ENCODE data around the gene SLCO4A1.
"Not testable (repeated sequence)": the region's sequence is repeated elsewhere in the genome, so short reads cannot be mapped to it uniquely, and the experiment has no call there.

Gene SLCO4A1

DNA sequence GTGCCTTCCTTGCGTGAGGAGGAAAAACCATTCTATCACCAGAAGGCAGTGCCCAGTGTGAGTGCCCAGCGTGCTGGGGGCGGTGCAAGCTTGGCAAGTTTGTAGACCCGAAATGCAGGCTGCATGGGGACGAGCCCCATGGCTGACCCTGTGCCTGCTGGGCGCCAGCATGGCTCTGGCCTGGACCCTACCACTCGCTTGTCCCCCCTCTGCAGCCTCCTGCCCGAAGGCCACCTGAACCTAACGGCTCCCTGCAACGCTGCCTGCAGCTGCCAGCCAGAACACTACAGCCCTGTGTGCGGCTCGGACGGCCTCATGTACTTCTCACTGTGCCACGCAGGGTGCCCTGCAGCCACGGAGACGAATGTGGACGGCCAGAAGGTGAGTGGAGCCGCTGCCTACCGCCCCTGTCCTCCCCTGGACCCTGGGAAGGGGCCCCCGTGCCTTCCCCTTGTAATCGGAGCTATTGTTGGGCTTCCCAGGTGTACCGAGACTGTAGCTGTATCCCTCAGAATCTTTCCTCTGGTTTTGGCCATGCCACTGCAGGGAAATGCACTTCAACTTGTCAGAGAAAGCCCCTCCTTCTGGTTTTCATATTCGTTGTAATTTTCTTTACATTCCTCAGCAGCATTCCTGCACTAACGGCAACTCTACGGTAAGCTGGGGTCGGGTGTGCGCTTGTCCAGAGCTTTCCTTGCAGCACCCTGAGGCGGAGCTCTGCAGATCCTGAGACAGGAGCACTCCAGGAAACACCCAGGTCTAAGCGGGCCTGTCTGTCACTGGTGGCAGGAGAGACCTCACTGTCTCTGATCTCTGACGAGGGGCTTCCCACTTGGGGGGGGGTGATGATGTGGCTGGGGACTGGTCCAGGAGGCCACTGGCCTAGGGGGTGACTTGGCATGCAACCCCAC lies 25.5 kb downstream of the SLCO4A1 start:
- no peak for DNase-seq

DNA sequence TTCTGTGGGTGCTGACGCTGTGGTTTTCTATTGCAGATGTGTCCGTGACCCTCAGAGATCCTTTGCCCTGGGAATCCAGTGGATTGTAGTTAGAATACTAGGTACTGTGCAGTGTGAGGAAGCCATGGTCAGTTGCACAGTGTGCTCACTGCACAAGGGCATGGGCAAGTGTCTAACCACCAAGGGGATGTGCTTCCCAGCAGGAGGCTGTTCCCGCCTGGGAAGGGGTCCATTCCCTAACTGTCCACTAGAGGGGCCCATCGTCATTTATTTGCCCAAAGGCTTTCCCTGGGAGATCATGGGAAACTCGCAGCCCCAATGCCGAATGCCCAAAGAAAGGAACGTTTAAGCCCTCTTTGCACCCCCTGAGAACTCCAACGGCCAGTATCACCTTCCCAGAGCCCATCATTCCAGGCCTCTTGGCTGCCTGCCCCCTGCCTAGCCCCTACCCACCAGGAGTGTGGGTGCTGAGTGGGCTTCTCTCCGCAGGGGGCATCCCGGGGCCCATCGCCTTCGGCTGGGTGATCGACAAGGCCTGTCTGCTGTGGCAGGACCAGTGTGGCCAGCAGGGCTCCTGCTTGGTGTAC lies 26.2 kb downstream of the SLCO4A1 start:
- DNase-seq: peak; percentile 51

DNA sequence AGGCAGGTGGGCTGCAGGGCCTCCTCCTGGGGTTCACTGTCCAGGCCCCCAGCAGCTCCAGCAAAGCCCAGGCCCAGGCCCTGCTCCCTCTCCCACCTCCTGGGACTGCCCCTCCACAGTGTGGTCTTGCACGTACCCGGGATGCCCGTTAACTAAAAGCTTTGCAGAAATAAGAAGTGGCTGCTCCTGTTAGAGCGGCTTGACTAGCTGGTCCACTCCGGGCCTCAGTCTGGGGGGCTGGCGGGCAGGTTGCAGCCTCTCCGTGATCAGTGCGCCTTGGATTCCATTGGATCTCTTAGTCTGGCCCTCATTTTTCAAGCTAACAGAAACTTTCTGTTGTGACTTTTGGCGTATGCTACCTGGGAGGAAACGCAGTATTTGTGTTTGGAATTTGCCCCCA lies 26.9 kb downstream of the SLCO4A1 start:
- DNase-seq: no peak

DNA sequence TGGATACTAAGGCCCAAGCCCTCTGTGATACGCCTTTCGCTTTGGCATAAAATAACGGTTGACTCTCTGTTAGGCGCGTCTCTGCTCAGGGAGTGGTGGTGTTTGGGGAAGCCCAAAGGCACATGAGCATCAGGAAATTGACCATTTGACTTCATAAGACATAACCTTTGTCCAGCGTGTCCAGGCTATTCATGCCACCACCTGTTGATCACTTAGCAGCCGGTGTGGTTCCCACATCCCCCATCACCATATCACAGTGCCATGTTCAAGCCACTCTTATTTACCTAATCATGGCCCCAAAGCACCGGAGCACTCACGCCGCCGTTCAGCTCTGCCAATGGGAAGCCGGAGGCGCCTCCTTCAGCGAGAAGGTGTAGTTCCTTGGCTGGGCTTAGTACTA lies 27.9 kb downstream of the SLCO4A1 start:
- no peak for DNase-seq

DNA sequence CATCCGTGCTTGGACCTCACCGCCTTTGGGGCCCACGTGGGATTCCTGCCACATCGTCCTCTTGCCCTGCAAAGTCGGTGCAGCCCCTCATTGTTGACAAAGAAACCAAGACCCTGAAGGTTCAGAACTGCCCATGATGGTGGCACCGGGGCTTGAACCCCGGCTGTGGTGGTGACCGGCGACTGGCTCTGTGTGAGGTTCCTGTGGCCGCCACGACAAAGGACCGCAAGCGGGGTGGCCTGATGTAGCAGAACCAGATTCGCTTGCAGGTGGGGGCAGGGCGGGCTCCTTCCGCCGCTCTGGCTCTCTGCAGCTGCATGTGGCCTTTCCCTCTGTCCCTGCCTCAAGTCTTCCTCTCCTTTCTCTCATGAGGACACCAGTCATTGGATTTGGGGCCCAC lies 28.7 kb downstream of the SLCO4A1 start:
- no peak for DNase-seq

DNA sequence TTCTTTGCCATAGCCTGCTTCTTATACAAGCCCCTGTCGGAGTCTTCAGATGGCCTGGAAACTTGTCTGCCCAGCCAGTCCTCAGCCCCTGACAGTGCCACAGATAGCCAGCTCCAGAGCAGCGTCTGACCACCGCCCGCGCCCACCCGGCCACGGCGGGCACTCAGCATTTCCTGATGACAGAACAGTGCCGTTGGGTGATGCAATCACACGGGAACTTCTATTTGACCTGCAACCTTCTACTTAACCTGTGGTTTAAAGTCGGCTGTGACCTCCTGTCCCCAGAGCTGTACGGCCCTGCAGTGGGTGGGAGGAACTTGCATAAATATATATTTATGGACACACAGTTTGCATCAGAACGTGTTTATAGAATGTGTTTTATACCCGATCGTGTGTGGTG lies 29.5 kb downstream of the SLCO4A1 start:
- DNase-seq: no peak

DNA sequence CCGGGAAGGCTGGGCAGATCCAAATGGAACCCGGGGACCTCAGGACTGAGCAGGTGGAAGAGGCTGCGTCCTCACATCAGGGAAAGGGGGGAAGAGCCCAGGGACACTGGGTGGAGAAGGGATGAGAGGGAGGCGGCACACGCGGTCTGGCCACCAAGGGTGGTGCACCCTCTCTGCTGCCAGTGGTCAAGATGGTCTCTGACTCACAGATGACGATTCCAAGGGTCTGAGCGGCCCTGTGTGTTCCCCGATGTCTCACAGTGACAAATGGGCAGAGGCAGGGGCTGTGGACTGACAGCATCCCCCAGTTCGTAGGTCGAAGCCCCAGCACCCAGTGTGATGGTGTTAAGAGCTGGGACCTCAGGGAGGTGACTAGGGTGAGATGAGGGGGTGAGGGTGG lies 32.1 kb downstream of the SLCO4A1 start:
- DNase-seq: no peak

DNA sequence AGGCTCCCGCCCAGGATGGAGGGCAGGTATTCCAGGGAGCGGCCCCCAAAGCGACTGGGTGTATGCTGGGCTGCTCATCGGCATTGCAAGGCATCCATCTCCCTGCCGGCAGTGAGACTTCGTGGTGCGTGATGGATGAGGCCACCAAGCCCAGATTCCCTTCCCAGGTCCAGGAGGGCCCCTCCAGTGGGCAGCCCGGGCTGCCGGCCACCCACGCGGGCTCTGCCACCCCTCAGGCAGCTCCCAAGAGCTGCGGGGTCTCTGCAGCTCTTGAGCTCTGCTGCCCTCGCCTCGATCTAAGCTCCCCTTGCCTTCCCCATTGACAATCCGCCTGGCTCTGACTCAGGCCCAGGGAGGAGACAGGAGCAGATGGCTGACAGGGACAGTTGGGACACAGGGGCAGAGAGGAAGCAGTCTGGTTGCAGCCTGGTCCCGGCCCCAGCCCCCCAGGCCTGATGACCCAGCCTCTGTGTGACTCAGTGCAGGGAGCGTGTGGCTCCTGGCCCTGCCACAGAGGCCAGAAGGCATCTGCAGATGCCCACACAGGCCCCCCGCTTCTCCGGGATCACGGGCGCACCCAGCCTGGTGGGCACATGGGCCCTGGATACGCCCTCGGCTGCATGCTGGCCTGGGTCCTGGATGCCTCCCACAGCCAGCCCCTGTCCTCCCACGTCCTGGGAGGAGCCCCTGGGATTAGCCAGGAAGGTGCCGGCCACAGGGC lies 33.0 kb downstream of the SLCO4A1 start:
- no peak for DNase-seq

DNA sequence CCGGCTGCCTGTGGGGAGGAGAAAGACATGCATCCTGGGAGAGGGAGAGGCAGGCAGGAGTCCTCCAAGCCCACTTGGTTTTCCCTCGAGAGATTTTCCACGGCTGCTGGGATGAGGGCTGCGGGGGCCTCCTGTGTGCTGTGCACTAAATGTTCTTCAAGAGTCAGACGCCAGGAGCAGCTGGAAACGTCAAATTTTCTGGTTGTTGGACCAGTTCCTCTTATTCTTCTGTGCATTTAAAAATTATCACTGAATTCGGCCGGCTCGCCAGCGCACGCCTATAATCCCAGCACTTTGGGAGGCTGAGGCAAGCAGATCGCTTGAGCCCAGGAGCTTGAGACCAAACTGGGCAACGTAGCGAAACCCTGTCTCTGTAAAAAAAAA lies 33.6 kb downstream of the SLCO4A1 start:
- no peak for DNase-seq

DNA sequence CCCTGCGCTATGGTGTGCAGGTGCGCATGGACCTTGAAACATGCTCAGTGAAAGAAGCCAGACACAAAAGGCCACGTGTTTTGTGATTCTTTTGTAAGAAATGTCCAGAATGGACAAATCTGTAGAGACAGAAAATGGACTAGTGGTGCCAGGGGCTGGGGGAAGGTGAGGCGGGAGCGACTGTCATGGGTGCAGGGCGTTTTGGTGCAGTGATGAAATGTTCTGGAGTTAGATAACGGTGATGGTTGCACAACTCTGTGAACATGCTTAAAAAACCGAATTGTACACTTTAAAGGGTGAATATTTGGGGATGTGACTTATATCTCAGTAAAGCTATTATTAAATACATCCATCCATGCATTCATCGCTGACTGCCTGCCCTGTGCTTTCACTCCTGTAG lies 34.7 kb downstream of the SLCO4A1 start:
- no peak for DNase-seq

DNA sequence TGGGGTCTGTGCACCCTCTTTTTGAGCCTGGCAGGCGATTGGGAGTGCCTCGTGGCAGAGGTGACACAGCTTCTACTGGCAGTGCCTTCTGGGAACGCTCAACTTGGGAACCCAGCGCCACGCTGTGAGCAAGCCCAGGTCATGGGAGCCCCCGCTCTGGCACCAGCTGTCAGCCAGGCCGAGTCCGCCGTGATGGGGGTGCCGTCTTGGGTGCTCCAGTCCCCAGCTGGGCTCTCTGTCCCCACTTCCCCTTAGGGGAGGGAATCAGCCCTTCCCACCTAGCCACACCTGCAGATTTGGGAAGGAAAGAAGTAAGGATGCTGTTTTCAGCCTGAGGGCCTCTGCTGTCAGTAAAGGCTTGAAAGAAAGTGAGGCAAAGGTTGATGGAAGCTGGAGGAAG lies 35.4 kb downstream of the SLCO4A1 start:
- no peak for DNase-seq

DNA sequence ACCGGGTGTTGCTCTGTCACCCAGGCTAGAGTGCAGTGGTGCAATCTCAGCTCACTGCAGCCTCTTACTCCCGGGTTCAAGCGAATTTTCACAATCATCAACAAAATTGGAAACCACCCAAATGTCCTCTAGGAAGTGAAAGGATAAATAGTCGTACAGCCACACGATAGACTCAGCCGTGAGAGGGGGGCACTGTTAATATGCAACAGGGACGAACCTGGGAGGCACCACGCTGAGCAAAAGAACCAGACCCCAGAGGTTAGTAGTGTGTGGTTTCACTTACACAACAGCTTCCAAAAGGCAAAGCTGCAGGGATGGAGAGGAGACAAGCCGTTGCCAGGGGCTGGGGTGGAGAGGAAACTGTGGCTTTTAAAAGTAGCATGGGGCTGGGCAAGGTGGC lies 36.2 kb downstream of the SLCO4A1 start:
- DNase-seq: no peak

DNA sequence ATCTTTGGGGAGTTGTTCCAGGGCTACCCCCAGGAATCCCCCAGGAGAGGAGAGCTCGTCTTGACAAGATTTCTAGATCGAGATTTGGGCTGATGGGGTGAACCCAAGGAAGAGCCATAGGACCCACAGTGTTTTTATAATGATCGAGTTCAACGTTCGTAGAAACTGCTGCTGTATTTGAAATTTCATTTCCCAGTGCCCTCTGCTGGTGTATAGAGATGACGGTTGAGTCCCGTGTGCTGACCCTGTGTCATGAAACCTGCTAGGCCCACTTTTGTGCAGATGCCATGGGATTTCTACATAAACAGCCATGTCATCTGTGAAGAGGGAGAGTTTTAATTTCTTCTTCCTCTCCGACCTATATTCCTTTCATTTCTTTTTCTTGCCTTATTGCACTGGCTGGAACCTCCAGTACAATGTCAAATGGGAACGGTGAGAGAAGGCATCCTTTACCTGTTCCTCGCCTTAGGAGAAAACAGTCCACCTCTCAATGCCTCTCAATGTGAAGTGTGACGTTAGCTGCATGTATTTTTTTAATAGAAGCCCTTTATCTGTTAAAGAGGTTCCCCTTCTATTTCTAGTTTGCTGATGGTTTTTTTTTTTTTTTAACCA lies 37.8 kb downstream of the SLCO4A1 start:
- DNase-seq: no peak

DNA sequence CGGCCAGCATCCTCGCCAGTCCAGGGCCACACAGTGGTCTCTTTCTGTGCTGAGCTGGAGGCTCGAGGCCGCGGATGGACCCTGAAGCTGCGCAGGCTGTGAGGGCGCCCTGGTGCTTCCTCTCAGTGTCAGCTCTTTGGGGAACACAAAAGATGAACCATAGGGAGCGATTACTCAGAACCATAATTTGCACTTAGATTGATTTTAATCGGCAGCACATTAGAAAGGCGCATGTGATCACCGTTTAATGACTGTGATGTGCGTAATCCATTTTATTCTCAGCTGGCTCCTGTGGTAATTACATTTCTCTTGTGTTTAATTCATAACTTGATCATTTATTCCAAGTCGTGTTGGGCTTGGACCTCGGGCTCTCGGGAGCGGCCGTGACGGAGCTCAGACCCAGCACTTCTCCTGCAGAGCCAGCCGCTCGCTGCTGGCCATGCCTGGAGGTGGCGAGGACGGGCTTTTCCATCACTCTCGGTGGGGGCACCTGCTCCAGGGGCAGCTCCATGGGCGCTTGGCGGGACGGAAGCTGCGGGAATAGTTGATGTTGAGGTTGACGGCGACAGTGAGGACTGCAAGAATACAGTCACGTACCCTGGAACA lies 40.7 kb downstream of the SLCO4A1 start:
- peak; percentile 68 for DNase-seq

DNA sequence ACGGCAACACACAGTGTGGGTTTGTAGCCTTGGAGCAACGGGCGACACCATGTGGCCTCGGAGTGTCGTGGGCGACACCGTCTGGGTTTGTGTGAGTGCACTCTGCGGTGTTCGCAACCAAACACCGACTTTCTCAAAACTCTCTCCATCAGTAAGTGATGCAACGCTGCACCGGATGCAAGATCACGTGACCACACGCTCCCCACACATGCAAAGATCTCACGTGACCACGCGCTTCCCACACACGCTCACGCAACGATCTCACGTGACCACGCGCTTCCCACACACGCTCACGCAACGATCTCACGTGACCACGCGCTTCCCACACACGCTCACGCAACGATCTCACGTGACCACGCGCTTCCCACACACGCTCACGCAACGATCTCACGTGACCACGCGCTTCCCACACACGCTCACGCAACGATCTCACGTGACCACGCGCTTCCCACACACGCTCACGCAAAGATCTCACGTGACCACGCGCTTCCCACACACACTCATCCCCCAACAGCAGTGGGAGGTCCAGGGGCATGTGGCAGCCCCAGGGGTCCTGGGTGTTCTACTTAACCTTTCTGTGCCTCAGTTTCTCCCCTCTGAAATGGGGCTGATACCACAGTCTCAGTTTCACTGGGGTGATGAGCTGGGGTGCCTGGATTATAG lies 41.5 kb downstream of the SLCO4A1 start:
- not testable (repeated sequence) for DNase-seq

DNA sequence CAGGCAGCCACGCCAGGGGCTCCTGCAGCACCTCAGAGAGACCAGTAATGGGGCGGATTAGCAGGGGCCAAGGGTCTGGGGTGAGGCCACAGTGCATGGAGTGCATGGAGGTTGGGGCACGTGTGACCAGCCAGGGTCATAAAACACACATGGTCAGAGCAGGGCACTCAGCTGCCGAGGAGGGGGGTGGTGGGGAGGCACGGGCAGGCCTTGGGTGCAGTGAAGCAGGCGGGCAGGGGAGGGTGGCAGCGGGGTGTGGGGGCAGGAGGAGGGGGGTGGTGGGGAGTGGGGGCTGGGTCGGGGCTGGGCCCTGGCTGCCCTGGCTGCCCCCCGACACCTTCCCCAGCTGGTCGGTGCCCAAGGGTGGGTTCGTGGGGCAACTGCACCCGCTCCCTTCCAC lies 42.7 kb downstream of the SLCO4A1 start:
- DNase-seq: no peak

DNA sequence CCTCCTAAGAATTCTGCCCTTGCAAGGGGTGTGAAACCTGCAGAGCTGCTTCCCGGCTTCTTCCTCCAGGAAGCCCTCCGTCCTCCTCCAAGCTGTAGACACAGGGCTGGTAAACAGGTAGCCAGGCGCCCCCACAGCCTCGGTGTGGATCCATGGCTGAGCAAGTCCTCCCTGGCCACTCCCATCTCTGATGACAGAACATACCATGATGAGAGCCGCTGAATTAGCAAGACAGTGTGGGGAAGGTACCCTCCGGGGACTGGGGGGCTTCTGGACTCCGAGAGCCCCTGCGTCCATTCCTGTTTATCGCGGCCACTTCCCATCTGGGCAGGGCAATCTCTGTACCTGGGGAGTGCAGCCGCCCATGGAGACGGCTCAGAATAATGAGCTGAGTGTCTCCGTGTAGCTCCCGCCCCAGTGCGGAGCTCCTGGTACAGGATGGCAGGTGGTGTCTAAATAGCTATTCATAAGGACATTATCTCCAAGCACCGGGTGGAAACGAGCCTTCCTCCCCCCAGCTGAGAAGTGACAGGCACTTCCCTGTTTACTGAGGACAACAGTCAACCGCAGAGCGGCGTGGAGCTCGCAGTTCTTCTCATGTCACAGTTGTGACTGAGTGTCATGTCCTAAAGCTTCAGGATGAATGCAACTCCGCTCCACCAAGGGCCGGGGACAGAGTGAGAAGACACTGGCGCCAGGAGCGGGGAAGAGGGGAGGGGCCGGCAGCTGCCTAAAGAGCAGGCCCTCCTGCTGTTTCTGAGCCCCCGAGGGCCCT lies 43.7 kb downstream of the SLCO4A1 start:
- peak; percentile 72 for DNase-seq

DNA sequence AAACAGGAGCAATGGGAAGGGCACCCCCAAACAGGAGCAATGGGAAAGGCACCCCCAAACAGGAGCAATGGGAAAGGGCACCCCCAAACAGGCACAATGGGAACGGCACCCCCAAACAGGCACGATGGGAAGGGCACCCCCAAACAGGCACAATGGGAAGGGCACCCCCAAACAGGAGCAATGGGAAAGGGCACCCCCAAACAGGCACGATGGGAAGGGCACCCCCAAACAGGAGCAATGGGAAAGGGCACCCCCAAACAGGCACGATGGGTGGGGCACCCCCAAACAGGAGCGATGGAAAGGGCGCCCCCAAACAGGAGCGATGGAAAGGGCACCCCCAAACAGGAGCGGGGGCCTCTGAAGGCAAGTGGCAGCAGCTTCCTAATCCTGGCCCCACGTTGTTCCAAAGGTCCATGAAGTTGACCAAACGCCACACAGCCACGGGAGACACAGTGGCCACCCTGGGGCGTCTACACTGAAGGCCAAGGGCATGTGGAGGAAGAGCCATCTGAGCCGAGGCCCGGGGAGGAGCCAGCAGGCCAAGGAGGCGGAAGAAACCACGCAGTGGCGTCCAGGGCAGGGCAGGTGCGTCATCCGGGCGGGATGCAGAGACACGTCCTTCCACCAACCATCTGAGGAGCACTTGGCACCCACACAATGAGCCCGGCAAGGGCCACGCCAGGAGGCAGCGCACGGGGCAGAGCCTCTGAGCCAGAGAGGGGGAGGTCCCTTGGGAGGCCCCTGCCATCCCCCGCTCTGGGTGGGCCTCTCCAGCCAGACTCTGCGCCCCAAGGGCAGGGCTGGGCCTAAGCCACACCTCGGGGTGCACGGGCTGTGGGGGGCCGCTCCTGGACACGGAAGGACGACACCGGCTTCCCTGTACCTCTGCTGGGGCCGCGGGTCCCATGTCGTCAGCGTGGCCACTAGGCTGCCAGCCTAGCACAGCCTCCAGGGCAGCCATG lies 44.8 kb downstream of the SLCO4A1 start:
- no peak for DNase-seq

DNA sequence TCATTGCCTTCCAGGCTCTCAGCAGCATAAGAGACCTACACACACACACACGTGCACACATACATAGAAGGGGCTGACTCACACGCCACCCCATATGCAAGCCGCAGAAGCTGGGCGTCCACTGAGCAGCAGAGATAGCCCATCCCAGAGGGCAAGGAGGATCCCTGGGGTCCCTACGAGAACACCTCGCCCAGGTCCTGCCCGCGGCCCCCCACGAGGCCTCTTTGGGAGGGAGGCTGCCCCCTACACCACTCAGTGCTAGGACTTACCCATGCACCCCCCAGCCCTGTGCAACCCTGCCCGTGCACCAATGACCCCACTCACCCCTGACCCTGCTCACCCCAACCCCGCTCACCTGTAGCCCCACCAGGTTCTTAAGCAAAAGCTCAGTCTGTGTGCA lies 45.8 kb downstream of the SLCO4A1 start:
- DNase-seq: no peak

DNA sequence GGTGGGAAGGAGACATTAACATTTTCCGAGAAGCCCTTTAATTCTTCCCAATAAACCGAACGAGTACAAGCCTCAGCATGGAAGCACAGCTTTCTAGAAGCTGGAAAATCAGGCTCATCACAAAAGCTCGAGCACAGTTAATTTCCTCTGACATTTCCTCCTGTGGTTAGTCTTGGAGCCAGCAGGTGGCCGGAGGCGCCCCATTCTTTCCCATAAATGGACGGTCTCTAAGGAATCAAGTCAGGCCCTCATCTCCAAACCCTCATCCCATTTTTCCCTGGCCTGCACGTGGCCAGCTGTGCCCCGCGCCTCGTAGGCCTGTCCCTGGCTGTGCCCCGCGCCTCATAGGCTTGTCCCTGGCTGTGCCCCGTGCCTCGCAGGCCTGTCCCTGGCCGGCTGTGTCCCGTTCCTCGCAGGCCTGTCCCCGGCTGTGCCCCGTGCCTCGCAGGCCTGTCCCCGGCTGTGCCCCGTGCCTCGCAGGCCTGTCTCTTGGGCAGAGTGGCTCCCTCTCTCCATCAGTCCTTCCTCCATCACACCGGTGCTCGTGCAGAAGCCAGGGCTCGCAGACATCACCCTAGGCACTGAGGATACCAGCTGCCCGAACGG lies 46.7 kb downstream of the SLCO4A1 start:
- no peak for DNase-seq
